VCaP (cell line): ENCODE measurements around the gene MAP3K6.

Source experiments
- H3K27ac ChIP-seq: fragments of 450-650 bp; 2 replicates; pipeline ENCODE4 v1.5.1; 2017
- CTCF ChIP-seq: fragments of 450-650 bp; conservative IDR thresholded peaks from 2 replicates; pipeline ENCODE4 v1.5.1; 2017; ENCODE audit warnings: mild to moderate bottlenecking, moderate library complexity

Gene MAP3K6

GRCh38 chr1:27307874-27308598 lies 58.7 kb downstream of the MAP3K6 start:
- no peak for TF ChIP-seq CTCF
- no peak overlapping the region for H3K27ac ChIP-seq

- H3K27ac ChIP-seq = no peak overlapping the region
- TF ChIP-seq CTCF = no peak
Measured at GRCh38 chr1:27306892-27307761, 59.6 kb downstream of the MAP3K6 start.

- H3K27ac ChIP-seq = no peak overlapping the region
Measured at GRCh38 chr1:27306071-27306470, 60.7 kb downstream of the MAP3K6 start.

More at GRCh38 chr1:27306071-27306470, 60.7 kb downstream of the MAP3K6 start:
- no peak for TF ChIP-seq CTCF
